ENCODE measurements around the gene KCNQ1OT1. TPM values are rescaled to one million over a fixed set of nuclear protein-coding genes. Genes with fewer than 3 reads are reported as not detected.

The KCNQ1OT1 gene
- total RNA-seq, 1 donor from 2014 or later, result 0.51 TPM

- DNase-seq (ENCODE audit: low read depth in 2 of 2), result no peak
Measured at GRCh38 chr11:2703363-2704141, 3.8 kb upstream of the KCNQ1OT1 start.

DNA sequence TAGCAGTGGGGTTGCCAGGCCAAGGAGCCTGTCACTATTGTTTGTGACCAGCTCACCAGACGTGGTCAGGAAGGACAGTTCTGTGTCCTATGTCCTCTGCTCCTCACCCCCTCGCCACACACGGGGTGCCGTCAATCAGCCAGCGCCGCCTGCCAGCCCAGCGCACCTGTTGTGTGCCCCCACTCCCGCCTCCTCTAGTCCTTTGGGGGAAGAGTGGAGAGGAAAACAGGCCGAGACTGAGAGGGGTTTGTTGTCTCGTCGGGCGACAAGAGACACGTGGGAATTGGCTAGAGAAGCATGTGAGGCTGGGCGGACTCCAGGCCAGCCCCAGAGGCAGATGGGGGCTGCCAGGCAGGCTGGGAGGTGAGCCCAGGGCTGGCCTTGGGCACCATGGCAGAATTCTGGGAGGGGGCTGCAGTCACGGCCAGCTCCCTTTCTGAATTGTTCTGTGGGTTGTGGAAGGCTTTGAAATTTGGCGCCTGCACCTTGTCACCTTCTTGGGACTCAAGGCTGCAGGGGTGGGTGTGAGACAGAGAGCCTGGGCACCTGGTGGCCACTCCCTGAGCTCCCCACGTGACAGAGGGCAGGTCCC, 3.1 kb upstream of the KCNQ1OT1 start:
- no peak for DNase-seq (ENCODE audit: low read depth in 2 of 2)

- DNase-seq (ENCODE audit: low read depth in 2 of 2), result no peak
Measured at GRCh38 chr11:2701898-2702434, 2.2 kb upstream of the KCNQ1OT1 start.

- no peak for DNase-seq (ENCODE audit: low read depth in 2 of 2)
Measured at GRCh38 chr11:2701230-2701629, 1.4 kb upstream of the KCNQ1OT1 start.

DNA sequence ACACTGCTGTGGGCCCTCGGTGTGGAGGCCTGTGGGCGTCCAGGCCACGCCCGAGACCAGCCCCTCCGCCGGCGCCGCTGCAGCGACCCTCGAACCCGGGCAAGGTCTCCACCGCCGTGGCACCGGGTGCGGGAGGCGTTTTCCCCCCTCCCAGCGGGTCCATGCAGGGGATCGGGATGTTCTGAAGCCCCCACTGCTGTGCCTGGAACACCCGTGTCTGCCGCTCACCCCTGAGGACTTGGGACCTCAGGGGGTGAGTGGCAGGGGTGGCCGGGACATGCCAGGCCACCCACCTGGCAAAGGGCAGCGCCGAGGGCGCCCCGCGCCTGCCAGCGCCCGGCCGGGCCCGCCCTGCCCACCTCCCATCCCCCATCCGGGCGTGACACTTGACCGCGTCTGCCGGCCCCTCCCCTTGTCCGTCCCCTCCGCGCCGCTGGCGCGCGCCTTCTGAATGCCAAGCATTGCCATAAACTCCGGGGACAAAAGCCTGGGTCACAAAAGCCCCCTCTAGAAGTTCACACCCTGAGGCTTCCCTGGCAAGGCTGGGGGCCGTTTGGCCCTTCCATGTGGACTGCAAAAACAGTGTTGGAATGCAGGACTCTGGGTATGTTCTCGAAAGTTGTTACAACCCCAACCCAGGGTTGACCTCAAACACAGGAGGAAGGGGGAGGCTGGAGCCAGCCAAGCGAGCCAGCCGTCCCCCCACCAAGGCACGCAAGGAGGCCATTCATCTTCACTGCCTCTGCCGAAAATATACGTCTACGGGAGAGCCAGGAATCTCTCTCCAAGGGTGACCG, 819 bp upstream of the KCNQ1OT1 start:
- peak in 1 of 2 donors; percentile 52 for DNase-seq (ENCODE audit: low read depth in 2 of 2)

- DNase-seq (ENCODE audit: low read depth in 2 of 2), result peak in 1 of 2 donors; percentile 46
Measured at GRCh38 chr11:2699185-2699530, 636 bp downstream of the KCNQ1OT1 start.

DNA sequence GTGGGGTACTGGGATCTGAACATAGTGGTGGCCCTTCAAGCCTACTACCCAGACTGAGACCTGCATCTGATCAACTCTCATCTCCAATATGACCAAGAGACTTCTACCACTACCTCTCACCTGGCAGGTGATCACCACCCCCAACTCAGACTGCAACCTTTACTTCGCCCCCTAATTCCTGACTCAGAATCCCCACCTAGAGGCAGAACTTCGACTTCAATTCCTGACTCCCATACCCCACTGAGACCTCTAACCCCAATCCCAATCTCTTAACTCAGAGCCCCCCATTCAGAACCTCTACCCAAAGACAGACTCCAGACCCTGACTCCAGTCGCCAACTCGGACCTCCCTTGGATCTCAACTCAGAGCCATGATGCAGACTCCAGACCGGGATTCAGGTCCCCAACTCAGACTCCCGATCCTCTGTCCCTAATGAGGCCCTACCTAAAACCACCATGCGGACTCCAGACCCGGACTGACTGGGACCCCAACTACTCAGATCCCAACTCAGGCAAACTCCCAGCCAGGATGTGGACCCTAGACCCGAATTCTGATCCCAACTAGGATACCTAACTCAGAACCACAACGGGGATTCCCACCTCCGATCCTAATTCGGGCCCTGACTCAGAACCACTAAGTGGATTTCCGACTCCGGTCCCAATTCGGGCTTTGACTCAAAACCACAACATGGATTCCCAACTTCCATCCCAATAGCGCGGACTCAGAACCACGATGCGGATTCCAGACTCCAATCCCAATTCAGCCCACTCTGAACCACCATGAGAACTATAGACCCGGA, 1.2 kb downstream of the KCNQ1OT1 start:
- no peak for DNase-seq (ENCODE audit: low read depth in 2 of 2)

GRCh38 chr11:2697866-2698265, 1.9 kb downstream of the KCNQ1OT1 start:
- no peak for DNase-seq (ENCODE audit: low read depth in 2 of 2)

GRCh38 chr11:2696455-2696854, 3.3 kb downstream of the KCNQ1OT1 start:
- DNase-seq (ENCODE audit: low read depth in 2 of 2), result no peak

DNA sequence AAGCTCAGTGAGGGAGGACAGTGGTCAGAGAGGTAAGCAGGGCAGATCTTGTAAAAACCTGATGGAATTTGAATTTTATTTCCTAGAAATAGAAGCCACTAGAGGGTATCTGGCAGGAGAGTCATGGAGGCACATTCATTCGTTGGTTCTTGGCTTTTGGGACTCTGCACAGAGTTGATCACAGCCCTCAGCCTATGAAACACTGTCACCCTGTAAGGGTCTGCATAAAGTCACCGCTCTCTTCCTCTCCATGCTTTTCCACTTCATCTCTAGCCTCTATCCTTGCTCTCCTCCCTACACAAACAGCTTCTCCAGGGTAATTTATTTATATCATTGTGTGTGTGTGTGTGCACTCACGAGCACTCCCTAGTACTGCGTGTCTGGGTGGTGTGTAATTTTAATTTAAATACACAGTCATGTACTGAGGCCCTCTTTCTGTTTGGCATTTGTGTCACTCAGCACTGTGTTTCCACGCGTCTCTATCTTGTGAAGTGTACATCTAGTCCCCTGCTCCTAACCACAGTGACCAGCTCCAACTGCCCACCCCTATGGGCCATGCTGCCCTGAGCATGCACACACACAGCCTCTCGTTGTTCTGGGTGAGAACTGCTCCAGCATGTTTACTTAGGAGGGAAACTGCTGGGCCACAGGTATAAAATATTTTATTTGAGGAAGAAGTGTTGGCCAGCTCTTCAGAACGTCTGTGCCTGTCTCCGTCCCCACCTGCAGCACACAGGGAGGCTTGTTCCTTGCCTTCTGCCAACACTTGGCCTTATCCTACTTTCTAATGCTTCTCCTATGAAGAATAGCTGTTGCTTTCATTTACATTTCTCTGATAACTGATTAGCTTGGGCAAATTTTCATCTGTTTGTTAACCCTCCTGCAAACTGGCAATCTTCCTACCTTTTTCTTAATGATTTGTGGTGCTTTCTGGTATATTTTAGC, 4.5 kb downstream of the KCNQ1OT1 start:
- DNase-seq (ENCODE audit: low read depth in 2 of 2), result no peak

- DNase-seq (ENCODE audit: low read depth in 2 of 2), result no peak
Measured at GRCh38 chr11:2694495-2694894, 5.3 kb downstream of the KCNQ1OT1 start.

DNA sequence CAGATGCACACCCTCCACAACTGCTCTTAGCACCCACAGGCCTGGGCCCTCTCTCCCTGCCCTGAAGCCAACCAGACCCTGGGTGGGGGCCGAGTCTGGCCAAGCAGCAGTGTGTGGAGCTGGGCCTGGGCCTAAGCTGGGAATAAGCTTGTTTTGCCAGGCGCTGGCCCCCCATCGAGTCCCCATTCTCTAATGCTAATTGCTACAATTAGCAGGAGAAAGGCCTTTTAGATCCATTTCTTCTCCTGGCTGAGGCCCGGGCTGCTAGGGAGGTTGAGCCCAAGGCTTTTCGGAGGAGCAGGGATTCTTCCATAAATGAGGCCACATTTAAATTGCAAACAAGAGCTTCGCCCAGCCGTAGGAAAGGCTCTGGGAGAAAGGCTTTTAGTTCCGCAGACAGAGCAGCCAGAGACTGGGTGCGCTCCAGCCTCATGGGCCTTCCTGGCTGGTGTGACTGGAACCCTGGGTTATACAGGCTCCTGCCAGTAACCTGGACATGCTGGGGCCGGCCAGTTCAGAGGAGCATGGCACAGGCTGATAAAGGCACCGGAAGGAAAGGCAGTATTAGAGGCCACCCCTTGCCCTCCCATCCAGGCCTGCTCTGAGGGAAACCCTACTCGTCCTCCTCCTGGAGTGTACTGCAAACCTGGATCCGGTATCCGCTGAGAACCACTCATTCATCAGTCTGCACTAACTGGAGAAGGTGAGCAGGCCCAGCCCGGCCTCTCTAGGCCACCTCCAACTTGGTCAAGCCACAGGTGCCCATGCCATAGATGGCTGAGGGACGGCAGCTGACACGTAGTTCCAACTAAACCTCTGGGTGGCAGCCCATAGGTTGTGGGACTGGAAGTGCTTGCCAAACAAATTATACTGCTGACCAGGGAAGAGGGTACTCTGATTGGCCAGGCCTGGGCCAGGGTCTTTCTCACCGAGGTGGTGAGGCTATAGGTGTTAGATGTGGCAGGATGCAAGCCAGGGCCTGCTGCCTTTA, 6.2 kb downstream of the KCNQ1OT1 start:
- DNase-seq (ENCODE audit: low read depth in 2 of 2), result no peak

DNA sequence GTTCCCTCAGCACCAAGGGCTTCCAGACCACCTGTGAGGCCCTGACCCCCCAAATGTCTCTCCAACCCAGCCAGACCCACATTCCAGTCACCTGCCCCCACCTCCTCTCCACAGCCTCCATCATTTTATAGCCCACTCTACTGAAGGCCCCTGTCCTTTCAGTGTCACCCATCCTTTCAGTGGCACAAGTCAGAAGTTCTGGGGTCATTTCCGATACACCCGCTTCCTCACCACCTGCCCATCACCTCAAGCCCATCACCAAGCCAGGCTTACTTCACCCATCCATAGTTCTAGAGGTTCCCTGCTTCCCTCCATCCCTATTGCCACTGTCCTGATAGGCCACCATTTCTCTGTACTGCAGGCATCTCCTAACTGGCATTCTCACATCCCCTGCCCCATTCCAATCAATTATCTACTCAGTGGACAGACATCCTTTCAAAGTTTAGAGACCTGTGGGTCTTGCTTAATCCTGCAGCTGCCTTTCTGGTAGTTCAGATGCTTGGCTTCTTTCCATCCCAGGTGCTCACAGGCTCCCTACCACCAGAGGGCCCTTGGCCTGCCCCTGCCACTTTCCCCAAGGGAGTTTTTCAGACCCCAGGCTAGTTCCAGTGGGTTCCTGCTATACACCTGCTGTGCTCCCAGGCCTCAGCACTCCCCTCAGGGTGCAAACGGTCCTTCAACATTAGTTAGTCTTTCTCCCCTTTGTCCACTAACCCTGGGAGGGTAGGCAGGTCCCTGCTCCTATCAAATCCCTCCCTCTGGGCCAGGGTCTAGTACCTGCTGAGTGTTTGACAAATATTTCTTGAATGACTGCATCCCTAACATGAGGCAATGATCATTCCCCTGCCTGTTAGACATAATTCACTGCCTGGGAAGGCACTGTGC, 7.6 kb downstream of the KCNQ1OT1 start:
- no peak for DNase-seq (ENCODE audit: low read depth in 2 of 2)

DNA sequence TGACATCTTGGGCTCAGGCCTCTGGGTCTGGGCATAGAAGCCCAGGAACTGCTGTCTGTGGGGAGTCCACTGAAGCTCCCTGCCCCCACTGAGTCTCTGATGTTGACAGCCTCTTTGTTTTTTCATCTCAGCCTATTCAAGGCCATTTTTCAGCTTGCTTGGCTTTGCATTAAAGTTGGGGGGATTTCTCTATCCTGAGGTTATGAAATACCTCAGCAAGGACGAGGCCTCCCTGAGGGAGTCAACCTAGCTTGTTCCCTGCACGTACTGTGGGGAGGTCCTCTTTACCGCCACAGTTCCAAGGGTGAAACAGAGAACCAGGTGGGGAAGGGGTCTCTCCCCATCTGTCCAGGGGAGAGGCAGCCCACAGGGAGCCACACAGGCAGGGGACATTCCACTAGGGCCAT, 8.4 kb downstream of the KCNQ1OT1 start:
- no peak for DNase-seq (ENCODE audit: low read depth in 2 of 2)

DNA sequence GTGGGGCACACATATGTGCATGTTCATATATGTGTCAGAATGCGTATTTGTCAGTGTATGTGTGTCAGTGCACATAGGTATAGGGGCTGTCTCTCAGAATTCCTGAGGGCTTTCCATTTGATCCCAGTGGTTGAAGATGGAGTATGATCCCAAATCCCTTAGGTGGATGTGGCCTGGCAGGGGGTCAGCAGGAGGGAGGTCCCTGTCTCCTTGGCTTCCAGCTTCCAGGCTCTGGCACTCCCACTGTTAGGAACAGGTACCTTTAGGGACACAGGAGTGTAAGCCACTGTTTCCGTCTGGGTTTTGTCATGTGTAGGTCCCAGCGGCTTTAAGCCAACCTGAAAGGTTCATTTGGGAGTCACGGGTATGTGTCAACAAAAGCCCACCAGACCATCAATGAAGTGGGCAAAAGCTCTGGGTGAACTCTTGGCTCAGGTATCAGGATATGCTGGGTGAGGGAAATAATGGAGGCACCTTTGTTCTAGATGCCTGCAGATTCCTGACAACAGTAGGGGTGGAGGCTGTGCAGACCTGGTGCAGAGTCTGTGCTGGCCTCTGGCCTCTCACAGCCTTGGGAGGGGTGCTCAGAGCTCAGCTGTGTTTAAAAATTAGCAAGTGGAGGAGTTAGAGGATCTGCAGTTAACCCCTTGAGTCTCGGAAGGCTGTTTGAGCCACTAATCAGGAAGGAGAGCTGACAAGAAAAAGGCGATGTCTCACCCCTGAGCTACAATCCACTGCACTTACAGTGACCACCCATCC, 9.0 kb downstream of the KCNQ1OT1 start:
- no peak for DNase-seq (ENCODE audit: low read depth in 2 of 2)

- DNase-seq (ENCODE audit: low read depth in 2 of 2), result no peak
Measured at GRCh38 chr11:2689651-2690575, 9.9 kb downstream of the KCNQ1OT1 start.

Measured in dermis microvascular lymphatic vessel endothelial cell (primary cell).